Suppressor macrophage (primary cell): ENCODE results near the gene PARD3B.

Experiments
- DNase-seq, 4 experiments: peaks; one replicate each; pipeline ENCODE4 v3.0.0-alpha.2; 2020 to 2022

Gene PARD3B

GRCh38 chr2:205288686-205289085, 743.4 kb downstream of the PARD3B start:
- no peak for DNase-seq

GRCh38 chr2:205290299-205290698, 745.0 kb downstream of the PARD3B start:
- DNase-seq, result no peak

GRCh38 chr2:205292665-205293295, 747.5 kb downstream of the PARD3B start:
- DNase-seq, result no peak

GRCh38 chr2:205293559-205293958, 748.3 kb downstream of the PARD3B start:
- peak; percentile 41 to 81 (median 64) for DNase-seq

- DNase-seq, result no peak
These were observed 751.7 kb downstream of the PARD3B start for GRCh38 chr2:205296959-205297358.

GRCh38 chr2:205297368-205297767, 752.1 kb downstream of the PARD3B start:
- no peak for DNase-seq

- no peak for DNase-seq
These were observed 752.6 kb downstream of the PARD3B start for GRCh38 chr2:205297846-205298245.

GRCh38 chr2:205311201-205311600, 765.9 kb downstream of the PARD3B start:
- no peak for DNase-seq

GRCh38 chr2:205321231-205321630, 776.0 kb downstream of the PARD3B start:
- no peak for DNase-seq

- DNase-seq, result peak in 1 of 4 experiments; percentile 1
These were observed 778.7 kb downstream of the PARD3B start for GRCh38 chr2:205323929-205324328.

- no peak for DNase-seq
These were observed 779.1 kb downstream of the PARD3B start for GRCh38 chr2:205324355-205324754.

- no peak for DNase-seq
These were observed 788.1 kb downstream of the PARD3B start for GRCh38 chr2:205333351-205333750.

- DNase-seq, result no peak
These were observed 792.0 kb downstream of the PARD3B start for GRCh38 chr2:205337274-205337673.

- DNase-seq, result no peak
These were observed 792.9 kb downstream of the PARD3B start for GRCh38 chr2:205338156-205338555.

- no peak for DNase-seq
These were observed 797.8 kb downstream of the PARD3B start for GRCh38 chr2:205343103-205343502.

- DNase-seq, result no peak
These were observed 801.4 kb downstream of the PARD3B start for GRCh38 chr2:205346649-205347048.

GRCh38 chr2:205347899-205348298, 802.6 kb downstream of the PARD3B start:
- DNase-seq, result no peak

GRCh38 chr2:205352094-205352493, 806.8 kb downstream of the PARD3B start:
- no peak for DNase-seq

- no peak for DNase-seq
These were observed 807.3 kb downstream of the PARD3B start for GRCh38 chr2:205352593-205352992.

- no peak for DNase-seq
These were observed 812.5 kb downstream of the PARD3B start for GRCh38 chr2:205357732-205358131.

- DNase-seq, result no peak
These were observed 813.1 kb downstream of the PARD3B start for GRCh38 chr2:205358351-205358815.

GRCh38 chr2:205361272-205361671, 816.0 kb downstream of the PARD3B start:
- DNase-seq, result no peak

- no peak for DNase-seq
These were observed 816.7 kb downstream of the PARD3B start for GRCh38 chr2:205361970-205362369.

- DNase-seq, result no peak
These were observed 819.0 kb downstream of the PARD3B start for GRCh38 chr2:205364261-205364660.
